ENCODE data around the gene AKR7A2.

DNA sequence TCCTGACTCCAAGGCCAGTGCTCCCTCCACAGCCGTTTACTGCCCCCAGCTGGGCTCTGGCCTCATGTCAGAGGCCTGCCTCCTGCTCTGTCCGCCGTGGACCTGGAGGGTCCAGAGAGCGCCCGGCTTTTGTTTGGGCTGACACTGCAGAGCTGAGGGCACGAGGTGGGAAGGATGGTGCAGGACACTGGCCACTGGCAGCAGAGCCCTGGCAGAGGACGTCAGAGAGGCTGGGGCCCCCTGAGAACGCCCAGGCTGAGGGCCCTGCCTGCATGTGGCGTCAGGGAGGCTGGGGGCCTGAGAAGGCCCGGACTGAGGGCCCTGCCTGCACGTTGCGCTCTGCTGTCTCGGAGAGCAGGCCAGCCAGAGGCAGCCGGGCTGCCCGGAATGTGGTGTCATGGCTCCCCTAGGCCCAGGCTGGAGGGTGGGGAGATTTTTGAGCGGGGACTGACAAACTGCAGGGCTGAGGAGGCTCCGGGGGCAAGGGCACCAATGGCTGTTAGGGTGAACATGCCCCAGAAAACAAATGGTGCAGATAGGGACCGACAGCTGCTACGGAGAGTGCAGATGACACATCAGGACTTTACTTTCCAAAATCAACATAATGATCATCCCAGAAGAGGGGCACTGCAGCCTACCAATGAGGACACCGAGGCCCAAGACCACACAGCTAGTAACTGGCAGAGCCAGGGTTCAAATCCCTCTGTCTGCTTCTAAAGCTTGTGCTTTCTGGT is 31.8 kb upstream of the AKR7A2 start:
- TF ChIP-seq, protein P1, sequence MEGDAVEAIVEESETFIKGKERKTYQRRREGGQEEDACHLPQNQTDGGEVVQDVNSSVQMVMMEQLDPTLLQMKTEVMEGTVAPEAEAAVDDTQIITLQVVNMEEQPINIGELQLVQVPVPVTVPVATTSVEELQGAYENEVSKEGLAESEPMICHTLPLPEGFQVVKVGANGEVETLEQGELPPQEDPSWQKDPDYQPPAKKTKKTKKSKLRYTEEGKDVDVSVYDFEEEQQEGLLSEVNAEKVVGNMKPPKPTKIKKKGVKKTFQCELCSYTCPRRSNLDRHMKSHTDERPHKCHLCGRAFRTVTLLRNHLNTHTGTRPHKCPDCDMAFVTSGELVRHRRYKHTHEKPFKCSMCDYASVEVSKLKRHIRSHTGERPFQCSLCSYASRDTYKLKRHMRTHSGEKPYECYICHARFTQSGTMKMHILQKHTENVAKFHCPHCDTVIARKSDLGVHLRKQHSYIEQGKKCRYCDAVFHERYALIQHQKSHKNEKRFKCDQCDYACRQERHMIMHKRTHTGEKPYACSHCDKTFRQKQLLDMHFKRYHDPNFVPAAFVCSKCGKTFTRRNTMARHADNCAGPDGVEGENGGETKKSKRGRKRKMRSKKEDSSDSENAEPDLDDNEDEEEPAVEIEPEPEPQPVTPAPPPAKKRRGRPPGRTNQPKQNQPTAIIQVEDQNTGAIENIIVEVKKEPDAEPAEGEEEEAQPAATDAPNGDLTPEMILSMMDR (optimal IDR thresholded peaks at IDR 0.05 in 1 of 3, IDR thresholded peaks at IDR 0.05 in 1 of 3, conservative IDR thresholded peaks at IDR 0.05 in 1 of 3; ENCODE audit: extremely low read depth in 1 of 3, insufficient read depth in 2 of 3, low read length in 3 of 3) = no peak
- no peak for TF ChIP-seq EZH2 (IDR thresholded peaks at IDR 0.05; ENCODE audit: low read length)
